Measurements from ENCODE around the gene EXOC6.

DNA sequence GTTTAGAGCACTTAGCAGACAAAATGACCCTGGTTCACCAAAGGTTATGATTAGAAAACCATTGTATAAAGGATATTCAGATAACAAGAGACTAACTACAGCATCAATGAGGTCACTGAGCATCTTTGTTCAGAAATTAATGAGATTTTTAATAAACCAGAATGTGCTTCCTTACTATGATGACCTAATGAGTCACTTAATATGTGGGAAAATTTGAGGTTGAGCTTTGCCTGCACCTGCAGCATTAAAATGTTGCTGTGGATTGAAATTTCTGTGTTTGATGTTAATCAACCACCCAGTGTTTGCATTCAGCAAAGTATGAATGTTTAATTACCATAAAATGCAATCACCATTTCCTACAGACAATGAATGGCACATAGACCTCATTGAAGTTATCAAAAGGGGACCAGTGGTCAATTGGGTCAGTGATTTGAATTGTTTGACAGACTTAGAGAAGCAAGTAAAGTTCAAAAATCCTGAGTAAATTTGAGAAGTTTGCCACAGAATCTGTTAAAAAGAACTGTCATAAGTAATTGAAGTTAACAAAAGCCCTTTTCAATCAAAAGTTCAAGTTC lies 45.8 kb downstream of the EXOC6 start:
- no peak for TF ChIP-seq ZFP30 (CRISPR knock-in tag; IDR thresholded peaks at IDR 0.05)
- TF ChIP-seq, protein P1, sequence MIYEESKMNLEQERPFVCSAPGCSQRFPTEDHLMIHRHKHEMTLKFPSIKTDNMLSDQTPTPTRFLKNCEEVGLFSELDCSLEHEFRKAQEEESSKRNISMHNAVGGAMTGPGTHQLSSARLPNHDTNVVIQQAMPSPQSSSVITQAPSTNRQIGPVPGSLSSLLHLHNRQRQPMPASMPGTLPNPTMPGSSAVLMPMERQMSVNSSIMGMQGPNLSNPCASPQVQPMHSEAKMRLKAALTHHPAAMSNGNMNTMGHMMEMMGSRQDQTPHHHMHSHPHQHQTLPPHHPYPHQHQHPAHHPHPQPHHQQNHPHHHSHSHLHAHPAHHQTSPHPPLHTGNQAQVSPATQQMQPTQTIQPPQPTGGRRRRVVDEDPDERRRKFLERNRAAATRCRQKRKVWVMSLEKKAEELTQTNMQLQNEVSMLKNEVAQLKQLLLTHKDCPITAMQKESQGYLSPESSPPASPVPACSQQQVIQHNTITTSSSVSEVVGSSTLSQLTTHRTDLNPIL (CRISPR knock-in tag; IDR thresholded peaks at IDR 0.05; ENCODE audit: low read depth): no peak
- TF ChIP-seq PATZ1 (CRISPR knock-in tag; IDR thresholded peaks at IDR 0.05; ENCODE audit: borderline replicate concordance): no peak
- TF ChIP-seq RARB (CRISPR knock-in tag; IDR thresholded peaks at IDR 0.05): no peak
- TF ChIP-seq ISL1 (CRISPR knock-in tag; IDR thresholded peaks at IDR 0.05): no peak
- no peak for TF ChIP-seq TCF4 (CRISPR knock-in tag; IDR thresholded peaks at IDR 0.05; ENCODE audit: borderline replicate concordance)
- TF ChIP-seq POU6F1 (CRISPR knock-in tag; IDR thresholded peaks at IDR 0.05; ENCODE audit: borderline replicate concordance, low read depth): no peak
- no peak for TF ChIP-seq GLIS3 (CRISPR knock-in tag; IDR thresholded peaks at IDR 0.05)
- TF ChIP-seq ZNF8 (CRISPR knock-in tag; IDR thresholded peaks at IDR 0.05): no peak
- no peak for TF ChIP-seq ESRRG (CRISPR knock-in tag; IDR thresholded peaks at IDR 0.05)

Measured in SK-N-SH treated with all-trans-retinoic acid at 6 μM for 48 hours (cell line).